ENCODE measurements around the gene GJA10.

Gene GJA10

DNA sequence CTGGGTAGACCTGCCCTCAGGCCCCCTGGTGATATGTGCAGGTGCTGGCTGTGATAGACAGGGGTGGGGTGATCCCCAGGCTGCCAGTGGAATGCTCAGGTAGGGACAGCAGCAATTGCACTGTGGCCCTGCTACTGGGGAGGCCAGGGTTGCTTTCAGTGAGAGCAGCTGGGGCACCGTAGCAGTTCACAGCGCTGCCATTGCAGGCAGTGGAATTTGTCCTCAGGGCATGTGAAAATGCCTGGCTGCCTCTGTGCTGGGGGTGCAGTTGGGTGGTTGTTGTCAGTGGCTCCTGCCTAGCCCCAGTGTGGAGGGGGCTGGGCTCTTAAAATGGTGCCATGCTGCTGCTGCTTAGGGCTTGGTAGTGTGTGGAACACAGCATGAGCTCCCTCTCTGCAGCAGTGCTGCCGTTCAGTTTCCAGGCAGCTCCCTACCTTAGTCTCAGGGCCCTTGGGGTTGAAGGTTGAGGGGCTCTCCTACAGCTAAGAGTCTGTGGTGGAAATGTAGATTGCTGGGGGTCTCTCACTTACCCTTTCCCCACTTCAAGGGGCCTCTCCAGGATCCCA, 23.6 kb downstream of the GJA10 start:
- DNase-seq, result no peak

DNA sequence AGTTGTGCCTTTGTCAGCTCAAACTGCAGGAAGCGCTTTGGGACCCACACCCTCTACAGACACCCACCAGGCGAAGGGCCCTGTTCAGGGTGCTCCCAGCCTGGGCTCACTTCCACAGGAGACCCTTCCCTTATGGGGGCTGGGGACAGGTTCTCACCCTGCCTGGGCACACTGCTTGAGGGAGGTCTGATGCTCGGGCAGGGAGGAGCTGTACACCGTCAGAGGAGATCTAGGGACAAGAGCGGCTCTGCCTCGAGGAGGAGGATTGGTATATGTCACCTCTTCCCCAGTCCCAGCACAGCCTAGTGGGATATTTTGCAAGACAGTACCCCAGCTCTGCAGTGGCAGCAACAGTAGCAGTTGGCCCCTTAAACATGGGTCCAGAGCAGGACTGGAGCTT, 26.9 kb downstream of the GJA10 start:
- DNase-seq, result no peak

GRCh38 chr6:89921691-89922090, 27.4 kb downstream of the GJA10 start:
- DNase-seq, result no peak

GRCh38 chr6:89924231-89924630, 30.0 kb downstream of the GJA10 start:
- DNase-seq, result peak; percentile 21

DNA sequence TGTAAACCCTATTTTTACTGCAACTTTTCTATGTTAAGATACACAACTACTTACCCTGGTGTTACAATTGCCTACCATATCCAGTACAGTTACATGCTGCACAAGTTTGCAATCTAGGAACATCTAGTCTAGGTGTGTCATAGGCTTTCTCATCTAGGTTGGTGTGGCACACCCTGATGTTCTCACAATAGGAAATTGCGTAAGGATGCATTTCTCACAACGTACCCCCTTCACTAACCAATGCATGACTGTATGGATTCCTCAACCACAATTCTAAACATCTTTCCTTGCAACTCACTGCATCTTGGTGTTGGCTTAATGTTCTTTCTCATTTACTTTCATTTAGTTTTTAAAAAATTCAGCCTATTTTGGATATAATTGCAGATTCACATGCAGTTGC, 31.6 kb downstream of the GJA10 start:
- DNase-seq, result peak; percentile 35

GRCh38 chr6:89927264-89927663, 33.0 kb downstream of the GJA10 start:
- no peak for DNase-seq

- peak; percentile 35 for DNase-seq
Measured at GRCh38 chr6:89927791-89928550, 33.7 kb downstream of the GJA10 start.

DNA sequence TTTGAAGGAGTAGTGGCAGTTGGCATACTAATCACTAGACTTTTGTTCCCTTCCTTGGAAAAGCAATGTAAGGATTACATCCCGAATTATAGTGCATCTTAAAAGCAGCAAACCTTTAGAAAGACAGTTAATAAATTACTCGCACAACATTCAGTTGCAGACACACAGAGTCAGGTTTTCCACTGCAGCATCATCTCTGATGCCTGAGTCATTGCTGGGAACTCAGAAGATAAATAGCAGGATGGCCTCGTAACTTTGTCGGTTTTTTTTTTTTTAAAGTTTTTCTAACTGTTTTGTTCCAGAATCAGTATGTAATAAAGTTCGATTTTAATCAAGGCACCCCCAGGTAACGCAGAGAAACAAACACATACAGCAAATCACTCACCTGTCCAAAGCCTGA, 34.3 kb downstream of the GJA10 start:
- no peak for DNase-seq

DNA sequence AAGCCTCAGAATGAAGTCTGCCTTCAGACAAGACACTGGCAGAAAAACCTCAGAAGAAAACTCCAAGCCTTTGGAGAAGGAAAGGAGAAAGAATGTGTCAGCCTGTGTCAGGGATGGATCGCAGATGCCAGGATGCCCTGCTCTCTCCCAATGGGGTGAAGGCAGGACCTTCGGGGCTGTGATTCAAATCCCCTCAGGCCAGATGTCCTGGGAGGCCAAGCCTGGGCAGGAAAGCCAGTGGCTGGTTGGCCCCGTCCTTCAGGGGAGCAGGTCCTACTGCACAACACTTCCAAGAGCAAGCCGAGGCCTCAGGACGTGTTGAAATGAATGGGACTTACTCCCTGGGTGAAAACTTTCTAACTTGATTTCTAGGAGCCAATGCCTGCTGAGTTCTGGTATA, 36.5 kb downstream of the GJA10 start:
- no peak for DNase-seq

DNA sequence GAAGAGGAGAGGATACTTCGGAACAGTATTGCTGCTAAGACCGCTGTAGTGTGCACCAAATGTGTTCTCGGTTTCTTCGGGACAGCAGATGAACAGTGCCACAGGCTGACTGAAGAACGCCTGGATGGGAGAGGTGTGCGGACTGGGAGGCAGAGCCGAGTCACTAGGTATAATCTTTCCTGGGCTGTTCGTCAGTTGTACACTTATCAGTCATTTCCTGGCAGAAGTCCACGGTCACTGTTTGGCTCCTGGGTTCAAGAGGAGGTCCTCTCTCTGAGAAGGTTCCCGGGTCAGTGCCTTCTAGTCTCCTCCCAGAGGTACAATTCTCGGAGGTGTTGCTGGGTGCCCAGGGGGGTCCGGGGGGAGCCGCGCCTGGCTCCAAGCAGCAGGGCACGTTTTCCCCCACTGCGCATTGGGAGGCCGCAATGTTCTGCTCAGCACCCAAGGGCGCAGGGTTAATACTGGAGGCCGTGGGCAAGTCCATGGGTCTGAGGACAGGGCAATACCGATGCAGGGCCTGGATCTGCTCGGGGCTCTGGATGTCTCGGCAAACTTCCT, 38.1 kb downstream of the GJA10 start:
- DNase-seq, result no peak

DNA sequence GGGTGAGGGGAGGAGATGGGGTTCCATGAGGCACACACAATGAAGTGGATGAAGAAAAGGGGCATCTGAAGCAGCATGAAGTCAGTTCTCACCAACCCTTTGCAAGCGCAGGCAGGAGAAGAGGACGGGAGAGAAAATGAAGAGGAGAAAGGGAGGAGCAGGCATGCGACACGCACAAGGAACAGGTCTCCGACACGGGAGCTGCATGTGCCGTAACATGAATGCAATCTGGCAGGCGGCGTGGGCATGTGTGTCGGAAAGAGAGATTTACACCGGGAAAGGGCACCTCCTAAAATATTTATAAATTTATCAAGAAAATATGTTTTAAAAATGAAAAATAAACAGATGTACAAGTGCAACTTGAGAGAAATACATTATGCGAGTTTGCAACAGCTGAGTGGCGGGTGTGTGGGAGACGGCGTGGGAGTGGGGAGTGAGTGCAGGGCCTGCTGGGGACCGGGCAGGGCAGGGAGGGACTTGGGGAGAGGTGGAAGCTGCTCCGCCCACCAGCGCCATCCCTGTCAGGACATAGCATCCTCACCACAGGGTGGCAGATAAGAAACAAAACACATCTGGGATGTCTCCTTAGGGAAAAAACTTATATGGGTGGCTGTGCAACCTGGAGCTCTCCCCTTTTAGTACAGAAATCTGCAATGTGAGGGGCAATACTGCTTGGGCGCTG, 40.6 kb downstream of the GJA10 start:
- DNase-seq, result no peak

DNA sequence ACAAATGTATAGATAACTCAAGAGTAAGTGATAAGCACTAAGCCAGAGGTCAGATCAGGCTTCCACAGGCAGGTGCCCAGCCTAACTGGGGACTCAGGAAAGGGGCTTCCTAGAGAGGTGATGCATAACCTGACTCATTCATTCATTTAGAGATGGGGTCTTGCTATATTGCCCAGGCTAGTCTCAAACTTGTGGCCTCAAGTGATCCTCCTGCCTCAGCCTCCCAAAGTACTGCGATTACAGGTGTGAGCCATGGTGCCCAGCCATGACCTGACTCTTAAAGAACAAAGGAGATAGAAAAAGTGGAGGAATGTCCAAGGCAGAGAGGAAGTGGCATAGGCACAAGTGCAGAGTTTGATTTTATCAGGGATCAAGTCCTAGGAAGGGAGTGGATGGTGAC, 41.9 kb downstream of the GJA10 start:
- DNase-seq, result no peak

- no peak for DNase-seq
Measured at GRCh38 chr6:89938014-89938413, 43.7 kb downstream of the GJA10 start.

DNA sequence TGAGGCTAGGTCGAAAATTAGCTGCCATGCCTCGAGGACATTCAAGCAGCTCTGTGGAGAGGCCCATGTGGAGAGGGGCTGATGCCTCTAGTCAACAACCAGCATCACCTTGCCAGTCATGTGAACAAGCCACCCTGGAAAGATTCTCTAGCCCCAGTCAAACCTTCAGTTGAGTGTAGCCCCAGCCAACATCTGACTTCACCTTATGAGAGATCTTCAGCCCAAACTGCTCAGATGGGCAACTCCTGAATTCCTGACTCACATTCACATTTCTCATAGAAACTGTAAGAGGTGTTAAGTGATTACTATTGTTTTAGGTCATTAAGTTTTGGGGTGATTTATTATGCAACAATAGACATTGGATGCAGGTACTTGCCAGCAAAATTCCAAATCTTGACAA, 44.9 kb downstream of the GJA10 start:
- DNase-seq, result no peak

- peak; percentile 89 for DNase-seq
Measured at GRCh38 chr6:89940225-89941027, 46.2 kb downstream of the GJA10 start.

DNA sequence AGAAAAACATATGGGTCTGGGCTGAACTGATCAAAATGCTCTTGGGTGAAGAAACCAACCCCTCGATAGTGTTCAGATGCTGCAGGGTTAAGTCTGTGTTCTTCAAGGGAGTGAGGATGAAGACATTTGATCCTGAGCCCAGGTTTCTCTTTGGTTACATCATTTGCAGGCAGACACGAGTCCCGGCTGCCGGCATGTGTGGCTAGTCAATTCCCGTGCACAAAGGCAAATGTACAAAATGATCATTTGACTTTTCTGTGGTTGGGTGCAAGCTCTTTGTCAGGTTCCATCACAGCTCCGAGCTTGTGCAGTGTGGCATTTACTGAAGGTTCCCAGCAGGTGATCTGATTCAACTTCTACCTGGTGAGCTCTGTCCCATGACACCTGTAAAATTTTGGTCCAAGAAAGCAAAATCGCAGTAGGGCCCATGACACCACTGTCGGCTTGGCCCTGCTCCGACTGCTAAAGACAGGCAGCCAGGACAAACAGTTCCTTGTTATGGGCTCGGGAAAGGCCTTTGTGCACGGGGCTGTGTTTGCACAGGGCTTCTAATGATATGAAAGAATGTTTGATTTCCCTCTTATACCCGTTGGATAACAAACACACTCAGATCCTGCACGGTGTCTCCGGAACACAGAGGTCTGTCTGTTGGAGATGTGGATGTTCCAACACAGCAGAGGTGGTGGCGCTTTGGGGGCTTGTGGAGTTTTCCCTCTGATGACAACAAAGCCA, 46.9 kb downstream of the GJA10 start:
- DNase-seq, result no peak

DNA sequence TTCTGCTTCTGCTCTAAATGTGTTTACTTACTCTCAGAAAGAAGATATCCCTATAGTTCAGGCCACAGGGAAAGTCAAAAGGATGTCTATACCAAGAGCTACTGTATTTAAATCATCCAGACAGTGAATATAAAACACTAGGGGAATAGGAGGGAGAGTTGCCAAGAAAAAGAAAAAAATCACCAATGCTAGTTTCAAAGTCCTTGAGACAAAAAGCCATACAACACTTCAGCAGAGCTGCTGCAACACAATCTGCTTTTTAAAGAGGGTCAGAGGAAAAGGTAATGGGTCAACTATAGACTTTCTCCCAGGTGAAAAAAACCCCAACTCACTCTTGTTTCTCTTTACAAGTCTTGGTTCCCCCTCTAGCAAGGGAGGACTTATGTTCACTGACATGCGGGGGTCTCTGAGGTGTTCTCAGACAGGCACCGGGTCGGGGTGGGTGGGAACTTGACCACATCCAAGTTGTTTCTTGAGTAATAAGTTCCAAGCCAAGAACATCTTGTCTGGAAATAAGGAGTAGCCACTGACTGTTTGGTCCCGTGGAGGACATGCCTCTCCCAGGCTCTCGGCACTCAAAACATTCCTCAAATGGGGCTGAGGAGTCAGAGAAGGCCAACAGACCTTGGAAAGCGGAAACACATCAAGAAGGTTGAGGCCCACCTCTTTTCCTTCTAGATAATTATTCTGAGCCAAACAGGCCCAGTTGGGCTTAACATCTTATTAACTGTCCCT, 47.7 kb downstream of the GJA10 start:
- DNase-seq, result no peak

DNA sequence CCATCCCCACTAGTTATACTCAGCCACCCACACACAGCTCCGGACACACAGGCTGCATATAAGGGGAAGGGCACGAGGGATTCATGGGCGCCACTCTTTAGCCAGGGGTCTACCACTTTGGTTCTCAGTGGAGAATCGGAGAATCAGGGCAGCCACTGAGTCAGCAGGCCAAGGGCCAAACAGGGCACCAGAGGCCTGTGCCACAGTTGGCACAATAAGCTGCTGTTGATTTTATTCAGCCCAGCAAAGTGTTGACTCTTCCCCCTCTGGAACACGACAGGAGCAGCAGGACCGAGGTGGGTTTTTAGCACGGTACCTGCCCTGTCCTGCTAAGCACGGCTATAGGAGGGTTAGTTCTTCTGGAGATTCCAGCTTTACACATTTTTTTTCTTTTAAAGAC, 48.3 kb downstream of the GJA10 start:
- no peak for DNase-seq

GRCh38 chr6:89944181-89944755, 50.0 kb downstream of the GJA10 start:
- DNase-seq, result no peak

GRCh38 chr6:89944826-89945407, 50.6 kb downstream of the GJA10 start:
- peak; percentile 65 for DNase-seq

Measured in hematopoietic multipotent progenitor cell treated with erythropoietin and hydrocortisone succinate and interleukin-3 and kit ligand, for 4 days (in vitro differentiated cells).